ENCODE results near the gene MRPL40.
A peak's percentile ranks its signal among the peaks of the same experiment; 100 is the strongest.
"Not testable (repeated sequence)": the region's sequence is repeated elsewhere in the genome, so short reads cannot be mapped to it uniquely, and the experiment has no call there.

The MRPL40 gene

DNA sequence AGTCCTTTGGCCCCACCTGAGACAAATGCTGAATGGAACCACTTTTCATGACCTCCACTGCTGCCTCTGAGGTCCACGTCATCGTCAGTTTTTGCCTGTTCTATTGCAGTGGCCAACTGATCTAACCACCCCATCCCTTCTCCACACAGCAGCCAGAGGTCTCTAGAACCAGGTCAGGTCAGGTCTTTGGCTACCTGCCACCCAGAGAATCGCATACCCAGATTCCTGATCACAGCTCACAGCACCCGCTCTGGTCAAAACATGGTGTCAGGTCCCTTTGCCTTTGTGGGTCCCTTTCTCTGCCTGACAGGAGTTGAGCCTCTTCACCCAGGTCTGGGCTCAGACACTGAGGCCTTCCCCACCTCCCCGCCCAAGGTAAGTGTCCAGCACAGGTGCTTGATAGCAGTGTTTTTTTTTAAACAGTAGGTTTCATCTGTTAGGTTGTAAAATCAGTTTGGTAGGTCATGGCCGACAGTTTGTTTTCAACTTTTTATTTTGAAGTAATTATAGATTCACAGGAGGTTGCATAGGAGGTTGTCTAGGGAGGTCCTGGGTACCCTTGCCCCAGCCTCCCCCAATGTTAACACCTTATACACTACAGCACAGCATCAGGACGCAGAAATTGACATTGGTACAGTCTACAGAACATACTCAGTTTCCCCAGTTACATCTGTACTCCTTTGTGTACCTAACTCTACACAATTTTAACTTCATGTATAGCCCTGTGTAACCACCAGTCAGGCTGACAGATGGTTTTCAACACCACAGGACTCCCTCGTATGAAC, 8.3 kb downstream of the MRPL40 start:
- no peak for DNase-seq (ENCODE audit: low read depth in 2 of 2)

DNA sequence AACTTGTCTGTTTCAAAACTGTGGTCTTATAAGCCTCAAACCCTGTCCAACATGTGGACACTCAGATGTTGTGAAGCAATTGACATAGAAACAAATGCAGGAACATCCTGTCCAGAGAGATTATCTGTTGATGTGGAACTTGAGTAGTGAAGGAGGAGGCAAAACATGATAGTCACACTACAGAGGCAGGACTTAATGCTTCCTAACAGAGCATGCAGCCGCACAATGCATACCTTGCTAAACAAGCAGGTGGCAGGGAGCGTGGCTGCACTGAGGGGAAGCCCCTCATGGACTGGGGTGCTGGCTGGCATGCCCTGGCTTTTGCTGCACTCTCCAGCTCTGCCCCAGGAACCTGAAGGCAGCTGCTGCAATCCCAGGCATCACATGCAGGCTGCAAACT, 9.8 kb downstream of the MRPL40 start:
- no peak for DNase-seq (ENCODE audit: low read depth in 2 of 2)

DNA sequence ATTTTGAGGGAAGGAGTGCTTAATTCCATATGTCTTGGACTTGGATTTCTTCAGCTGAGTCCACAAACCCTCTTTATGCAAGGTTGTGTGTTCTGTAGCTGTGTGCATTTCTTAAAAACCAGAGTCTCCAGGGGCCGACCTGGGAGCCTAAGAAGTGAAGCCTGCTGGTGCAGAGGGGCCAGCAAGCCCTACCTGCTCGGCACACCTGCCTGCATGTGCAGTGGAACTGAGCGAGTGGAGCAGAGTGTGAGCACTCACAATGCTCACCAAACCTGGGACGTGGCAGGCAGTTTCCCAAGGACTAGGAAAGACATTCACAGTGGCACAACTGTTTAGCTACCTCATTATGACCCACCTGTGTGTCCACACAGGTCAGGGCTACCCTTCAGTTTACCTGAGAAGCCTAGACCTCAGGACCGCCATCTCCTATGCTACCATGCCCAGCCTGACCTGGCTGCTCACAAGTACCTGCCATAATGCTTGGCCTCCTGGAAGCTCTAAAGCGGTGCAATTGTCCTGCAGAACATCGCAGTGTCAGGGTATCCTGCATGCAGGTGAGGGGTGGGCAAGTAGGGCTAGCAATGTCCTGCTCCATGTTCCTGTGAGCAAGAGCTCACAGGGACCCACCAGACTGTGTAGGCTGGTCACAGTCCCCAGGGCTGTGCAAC, 11.3 kb downstream of the MRPL40 start:
- no peak for DNase-seq (ENCODE audit: low read depth in 2 of 2)

DNA sequence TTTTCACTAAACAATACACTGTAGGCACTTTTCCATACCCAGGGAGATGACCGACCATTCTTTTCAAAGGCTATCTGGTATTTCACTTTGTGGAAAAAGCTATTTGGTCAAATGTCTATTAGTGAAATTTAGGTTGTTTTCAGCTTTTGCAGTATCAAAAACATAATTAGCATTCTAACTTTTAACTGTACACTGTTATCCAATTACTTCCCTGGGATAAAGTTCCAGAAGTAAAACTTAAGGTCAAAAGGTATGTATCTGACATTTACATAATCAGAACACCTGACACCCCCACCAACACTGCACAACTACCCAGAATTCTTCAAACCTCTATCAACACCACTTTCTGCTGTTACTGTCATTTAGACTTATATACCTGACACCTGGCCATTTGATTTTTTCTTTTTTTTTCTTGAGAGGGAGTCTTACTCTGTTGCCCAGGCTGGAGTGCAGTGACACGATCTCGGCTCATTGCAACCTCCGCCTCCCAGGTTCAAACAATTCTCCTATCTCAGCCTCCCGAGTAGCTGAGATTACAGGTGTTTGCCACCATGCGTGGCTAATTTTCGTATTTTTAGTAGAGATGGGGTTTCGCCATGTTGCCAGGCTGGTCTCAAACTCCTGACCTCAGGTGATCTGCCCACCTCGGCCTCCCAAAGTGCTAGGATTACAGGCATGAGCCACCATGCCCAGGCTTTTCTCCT, 13.1 kb downstream of the MRPL40 start:
- not testable (repeated sequence) for DNase-seq (ENCODE audit: low read depth in 2 of 2)

GRCh38 chr22:19446603-19447329, 14.4 kb downstream of the MRPL40 start:
- DNase-seq (ENCODE audit: low read depth in 2 of 2) = no peak

DNA sequence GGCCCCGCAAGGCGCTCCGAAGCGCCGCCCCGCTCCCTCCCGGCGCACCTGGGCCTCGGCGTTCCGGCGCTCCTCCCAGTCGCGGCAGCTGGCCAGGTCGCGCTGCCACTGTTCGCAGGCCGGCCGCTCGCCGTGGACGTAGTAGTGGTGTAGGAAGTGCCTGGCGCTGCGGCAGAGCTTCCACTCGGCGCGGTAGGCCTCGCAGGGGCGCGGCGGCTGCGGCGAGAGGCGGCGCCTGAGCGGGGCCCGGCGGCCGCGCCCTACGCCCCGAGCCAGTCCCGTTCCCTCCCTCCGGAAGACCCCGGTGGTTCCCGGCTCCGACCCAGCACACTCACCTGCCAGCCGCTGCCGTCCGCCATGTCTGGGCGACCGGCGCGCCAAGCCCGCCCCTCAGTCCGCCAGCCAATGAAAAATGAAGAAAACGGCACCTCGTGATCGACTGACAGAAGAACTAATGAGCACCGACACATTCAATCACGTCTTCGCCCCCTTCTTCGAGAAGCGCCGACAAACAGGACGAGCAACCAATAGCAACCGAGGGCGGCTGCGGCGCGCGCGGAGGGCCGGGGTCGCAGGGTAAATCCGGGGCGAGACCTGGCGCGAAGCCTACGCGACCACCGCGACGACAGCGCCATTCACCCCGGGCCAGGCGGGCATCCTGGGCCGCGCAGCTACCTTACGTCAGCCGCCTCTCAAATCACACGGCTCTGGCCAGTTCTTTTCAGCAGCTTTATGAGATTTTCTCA, 15.2 kb downstream of the MRPL40 start, which contains the start of gene C22orf39:
C22orf39 (minus strand) TSS at position 382 of the 746 bp plus-strand sequence; CDS start at position 359, 23 bp downstream.
- peak; percentile 78 to 84 for DNase-seq (ENCODE audit: low read depth in 2 of 2)

GRCh38 chr22:19448076-19448607, 15.8 kb downstream of the MRPL40 start:
- no peak for DNase-seq (ENCODE audit: low read depth in 2 of 2)

GRCh38 chr22:19448739-19449421, 16.5 kb downstream of the MRPL40 start:
- DNase-seq (ENCODE audit: low read depth in 2 of 2) = peak; percentile 55 to 65

- DNase-seq (ENCODE audit: low read depth in 2 of 2) = no peak
Observed at GRCh38 chr22:19449422-19449767, 17.1 kb downstream of the MRPL40 start.

DNA sequence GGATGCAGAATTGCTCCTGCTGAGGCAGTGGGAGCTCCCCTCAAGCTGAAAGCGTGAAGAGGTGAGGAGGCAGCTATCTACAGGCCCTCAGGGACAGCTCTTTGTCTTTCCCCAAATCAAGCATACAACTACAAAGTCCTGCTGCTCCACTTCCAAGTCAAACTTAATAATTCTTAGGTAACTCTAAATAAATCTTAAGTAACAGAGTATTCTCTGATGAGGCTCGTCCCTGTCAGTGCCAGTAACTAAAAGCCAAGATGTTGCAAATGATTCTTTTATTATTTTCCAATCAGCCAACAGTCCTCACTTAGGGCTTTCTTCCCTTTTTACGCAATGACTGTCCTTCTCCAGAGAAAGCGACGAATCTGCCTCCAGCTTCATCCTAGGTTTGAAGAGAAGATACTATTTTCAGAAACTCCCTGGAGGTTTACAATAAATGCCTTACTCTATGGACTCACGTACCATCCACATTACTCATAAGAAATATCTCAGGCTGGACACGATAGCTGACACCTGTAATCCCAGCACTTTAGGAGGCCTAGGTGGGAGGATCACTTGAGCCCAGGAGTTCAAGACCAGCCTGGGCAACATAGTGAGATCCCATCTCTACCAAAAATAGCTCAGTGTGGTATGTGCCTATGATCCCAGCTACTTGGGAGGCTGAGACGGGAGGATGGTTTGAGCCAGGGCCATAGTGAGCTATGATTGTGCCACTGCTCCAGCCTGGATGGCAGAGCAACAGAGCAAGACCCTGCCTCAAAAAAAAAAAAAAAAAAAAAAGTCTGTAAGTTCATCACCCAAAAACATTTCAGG, 18.2 kb downstream of the MRPL40 start:
- no peak for DNase-seq (ENCODE audit: low read depth in 2 of 2)

DNA sequence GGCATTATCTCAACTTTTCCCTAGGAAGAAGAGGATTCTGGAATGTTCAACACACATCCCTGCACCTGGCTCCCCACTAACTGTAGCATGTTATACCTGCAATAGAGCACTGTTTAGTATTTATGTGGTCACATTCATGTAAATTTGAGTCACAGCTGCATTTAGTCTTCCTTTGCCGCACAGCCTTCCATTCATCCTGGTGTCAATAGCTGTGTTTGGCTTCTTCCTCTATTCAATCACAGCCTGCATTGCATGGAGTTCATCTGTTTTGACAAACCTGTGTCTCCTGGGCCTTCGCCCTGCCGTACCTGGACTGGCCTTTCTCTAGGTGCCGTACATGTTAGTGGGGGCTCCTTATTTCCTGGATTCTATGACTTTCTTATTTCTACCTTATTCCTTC, 19.2 kb downstream of the MRPL40 start:
- no peak for DNase-seq (ENCODE audit: low read depth in 2 of 2)

DNA sequence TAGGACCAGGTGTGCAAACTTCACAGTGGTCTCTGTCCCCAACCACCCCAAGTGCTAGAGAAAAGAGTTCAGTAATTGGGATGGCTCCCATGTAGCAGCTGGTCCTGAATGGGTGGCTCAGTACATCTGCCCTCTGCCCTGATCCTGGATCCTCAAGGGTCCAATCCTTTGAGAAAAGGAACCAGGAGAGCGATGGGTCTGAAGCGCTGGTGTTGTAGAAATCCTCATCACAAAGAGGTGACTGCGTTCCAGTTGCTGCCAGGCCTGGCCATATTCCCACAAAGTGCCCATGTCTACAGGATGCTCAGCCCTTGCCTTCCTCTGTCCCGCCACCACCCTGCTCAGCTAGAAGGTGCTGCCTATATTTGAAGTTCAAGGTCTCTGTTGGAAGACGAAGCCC, 21.4 kb downstream of the MRPL40 start:
- DNase-seq (ENCODE audit: low read depth in 2 of 2) = no peak

DNA sequence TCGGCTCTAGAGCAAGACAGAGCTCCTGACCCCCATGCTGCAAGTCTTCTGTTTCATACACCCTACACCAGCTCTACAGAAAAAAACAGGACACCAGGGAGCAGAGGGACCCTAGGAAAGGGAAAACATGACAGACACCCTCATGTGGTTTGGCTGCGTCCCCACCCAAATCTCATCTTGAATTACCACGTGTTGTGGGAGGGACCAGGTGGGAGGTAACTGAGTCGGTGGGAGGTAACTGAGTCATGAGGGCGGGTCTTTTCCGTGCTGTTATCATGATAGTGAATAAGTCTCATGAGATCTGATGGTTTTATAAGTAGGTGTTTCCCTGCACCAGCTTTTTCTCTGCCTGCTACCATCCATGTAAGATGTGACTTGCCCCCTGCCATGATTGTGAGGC, 21.8 kb downstream of the MRPL40 start:
- DNase-seq (ENCODE audit: low read depth in 2 of 2) = no peak

DNA sequence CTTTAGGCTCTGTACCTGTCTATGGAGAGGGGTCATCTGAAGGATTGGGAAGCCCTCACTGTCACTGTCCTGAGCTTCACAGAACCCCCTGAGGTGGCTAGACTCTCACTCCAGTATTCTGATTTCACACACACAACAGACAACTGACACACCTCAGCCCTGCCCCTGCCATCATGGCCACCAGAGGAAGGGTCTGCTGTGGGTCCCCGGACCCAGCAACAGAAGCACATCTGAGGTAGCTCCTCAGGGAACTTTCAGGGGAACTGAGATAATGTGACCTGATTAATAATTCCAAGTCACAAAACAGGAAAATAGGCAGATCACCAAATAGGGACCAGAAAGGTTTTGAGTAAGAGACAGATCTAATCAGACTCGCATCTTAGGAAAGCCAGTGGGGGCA, 22.7 kb downstream of the MRPL40 start:
- no peak for DNase-seq (ENCODE audit: low read depth in 2 of 2)

DNA sequence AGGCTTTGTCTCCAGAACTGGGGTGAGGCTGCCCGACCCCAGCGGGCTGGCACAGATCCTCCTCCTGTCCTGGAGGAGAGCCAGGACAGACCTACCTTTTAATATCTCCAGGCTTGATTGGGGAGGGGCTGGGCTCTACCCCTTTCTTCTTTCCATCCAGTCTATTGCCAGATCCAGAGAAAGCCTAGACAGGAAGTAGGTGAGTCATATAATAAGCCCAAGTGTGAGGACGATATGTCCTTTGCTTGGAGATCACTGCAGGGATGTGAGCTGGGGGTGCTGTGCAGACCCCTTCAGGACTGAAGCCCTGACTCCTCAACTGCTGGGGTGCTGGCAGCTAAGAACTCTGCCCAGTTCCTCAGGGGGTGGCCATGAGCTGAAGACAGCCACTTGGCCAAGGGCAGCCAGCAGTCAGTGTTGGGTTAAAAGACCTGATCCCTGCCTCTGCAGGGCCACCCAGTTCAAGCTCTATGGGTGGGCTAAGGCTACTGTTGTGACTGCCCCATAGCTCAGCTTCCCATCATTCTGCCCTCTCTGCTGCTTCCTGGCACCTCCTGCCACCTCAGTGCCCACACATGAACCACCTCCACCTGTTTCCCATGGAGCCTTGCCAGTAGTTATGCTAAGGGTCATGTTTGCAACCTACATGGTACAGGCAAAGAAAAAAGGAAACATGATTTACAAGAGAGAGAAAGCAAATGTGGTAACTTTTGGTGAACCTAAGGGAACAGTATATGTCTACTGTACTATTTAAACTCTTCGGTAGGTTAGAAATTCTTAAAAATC, 23.4 kb downstream of the MRPL40 start:
- DNase-seq (ENCODE audit: low read depth in 2 of 2) = no peak

DNA sequence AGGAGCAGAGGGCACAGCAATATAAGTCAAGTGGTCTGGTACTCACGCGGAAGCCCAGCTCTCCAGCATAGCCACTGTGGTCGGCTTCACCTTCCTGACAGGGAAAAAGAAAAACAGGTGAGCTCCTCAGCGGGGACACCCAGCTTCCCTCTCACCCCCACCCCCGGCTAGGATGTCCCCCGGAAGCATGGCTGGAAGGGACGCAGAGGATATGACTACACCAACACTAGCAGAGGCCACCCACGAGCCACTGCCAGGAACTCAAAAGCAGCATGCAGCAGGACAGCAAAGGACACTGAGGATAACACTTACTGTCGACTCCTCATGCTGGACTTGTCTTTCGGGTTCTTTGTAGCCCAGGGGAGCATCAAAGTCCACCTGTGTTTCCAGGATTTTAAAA, 24.2 kb downstream of the MRPL40 start:
- no peak for DNase-seq (ENCODE audit: low read depth in 2 of 2)

DNA sequence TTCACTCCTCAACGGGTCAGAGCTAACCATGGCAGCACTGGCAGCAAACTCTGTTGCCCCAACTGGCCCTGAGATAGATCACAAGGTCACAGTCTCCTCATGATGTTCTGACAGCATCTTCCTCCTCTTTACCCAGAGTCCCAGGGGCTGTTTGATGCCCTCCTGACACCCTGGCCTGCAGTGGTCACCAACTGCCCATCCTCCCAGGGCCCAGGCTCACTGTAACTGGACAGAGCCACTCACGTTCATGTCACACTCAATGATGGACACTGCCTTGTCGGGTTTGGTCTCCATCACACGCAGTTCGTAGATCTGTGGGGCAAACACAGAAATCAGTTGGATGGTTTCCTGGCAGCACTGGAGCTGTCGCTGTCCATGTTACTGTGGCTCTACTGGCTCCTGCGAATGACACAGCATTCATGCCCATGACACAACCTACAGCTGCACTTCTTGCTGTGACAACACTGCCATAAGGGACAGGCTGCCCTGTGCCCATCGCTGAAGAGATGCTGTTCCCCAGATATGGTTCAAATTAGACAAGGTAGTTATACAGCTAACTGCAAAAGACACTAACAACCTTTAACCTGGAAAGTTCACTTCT, 25.6 kb downstream of the MRPL40 start:
- no peak for DNase-seq (ENCODE audit: low read depth in 2 of 2)

DNA sequence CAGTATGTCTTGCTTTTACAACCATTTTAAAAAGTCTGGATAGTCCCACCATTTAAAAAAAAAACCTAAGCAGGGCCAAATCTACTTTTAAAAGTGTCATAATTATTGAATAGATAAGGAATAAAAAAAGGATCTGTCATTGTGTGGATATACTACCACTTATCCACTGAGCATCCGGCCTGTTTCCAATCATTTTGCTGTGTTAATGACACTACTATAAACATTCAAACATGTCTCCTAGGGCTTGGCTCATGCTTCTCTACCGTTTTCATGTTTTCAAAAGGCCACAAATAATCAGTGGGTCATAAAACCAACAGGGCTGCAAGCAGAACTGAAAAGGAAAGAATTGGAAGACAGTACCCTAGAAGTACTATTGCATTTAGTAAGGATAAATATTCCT, 27.7 kb downstream of the MRPL40 start:
- DNase-seq (ENCODE audit: low read depth in 2 of 2) = no peak

All from stimulated activated CD4-positive, alpha-beta T cell treated with anti-CD3 and anti-CD28 coated beads, Interleukin-15, amount 100 ng/mL, for 48 hours (primary cell).